WTC11 (cell line): Measurements from ENCODE around the gene ABHD18. TPM values are rescaled to one million over a fixed set of nuclear protein-coding genes. Genes with fewer than 3 reads are reported as not detected.

Source experiments
- ATF1 ChIP-seq: sonication (generic); formaldehyde crosslinking; IDR thresholded peaks from 2 replicates; pipeline ENCODE4 v1.8.1; 2023; ENCODE audit warnings: mild to moderate bottlenecking, moderate library complexity, missing genetic modification reagents
- IRF2 ChIP-seq: sonication (generic); formaldehyde crosslinking; IDR thresholded peaks from 2 replicates; pipeline ENCODE4 v1.8.0; 2022; ENCODE audit warnings: low read depth, missing genetic modification reagents, borderline replicate concordance
- MXD4 ChIP-seq: fragments of 250-450 bp; sonication (Bioruptor Pico); IDR thresholded peaks from 2 replicates; pipeline ENCODE4 v1.8.0; 2021; ENCODE audit warnings: mild to moderate bottlenecking, moderate library complexity, borderline replicate concordance
- NFATC4 ChIP-seq: fragments of 250-450 bp; sonication (Bioruptor Pico); IDR thresholded peaks from 2 replicates; pipeline ENCODE4 v1.9.0; 2021; ENCODE audit warnings: mild to moderate bottlenecking
- NFE2L1 ChIP-seq: sonication (generic); formaldehyde crosslinking; IDR thresholded peaks from 2 replicates; pipeline ENCODE4 v1.8.1; 2023; ENCODE audit warnings: missing genetic modification reagents
- SMAD3 ChIP-seq: sonication (generic); formaldehyde crosslinking; IDR thresholded peaks from 2 replicates; pipeline ENCODE4 v1.8.0; 2022; ENCODE audit warnings: missing genetic modification reagents, mild to moderate bottlenecking, borderline replicate concordance
- SP1 ChIP-seq: sonication (generic); formaldehyde crosslinking; conservative IDR thresholded peaks from 2 replicates; pipeline ENCODE4 v1.8.1; 2022; ENCODE audit warnings: missing genetic modification reagents
- TCF7 ChIP-seq: sonication (generic); formaldehyde crosslinking; IDR thresholded peaks from 2 replicates; pipeline ENCODE4 v1.8.0; 2022; ENCODE audit warnings: mild to moderate bottlenecking, low read depth, missing genetic modification reagents, moderate library complexity
- ZBTB21 ChIP-seq: sonication (generic); formaldehyde crosslinking; IDR thresholded peaks from 2 replicates; pipeline ENCODE4 v1.8.1; 2023; ENCODE audit warnings: mild to moderate bottlenecking, missing genetic modification reagents, borderline replicate concordance
- ZNF219 ChIP-seq: sonication (generic); formaldehyde crosslinking; IDR thresholded peaks from 2 replicates; pipeline ENCODE4 v1.8.0; 2023; ENCODE audit warnings: missing genetic modification reagents, mild to moderate bottlenecking, borderline replicate concordance
- ZNF232 ChIP-seq: sonication (generic); formaldehyde crosslinking; IDR thresholded peaks from 2 replicates; pipeline ENCODE4 v1.8.0; 2022; ENCODE audit warnings: mild to moderate bottlenecking, missing genetic modification reagents
- ZNF416 ChIP-seq: fragments of 250-450 bp; sonication (Bioruptor Pico); IDR thresholded peaks from 2 replicates; pipeline ENCODE4 v1.9.0; 2021; ENCODE audit warnings: mild to moderate bottlenecking, inconsistent platforms
- total RNA-seq: library from RNA; stranded (reverse); gene quantifications from 3 replicates; pipeline ENCODE4 v1.2.3, GENCODE V29; 2021
- TF ChIP-seq, protein P1 (sequence below): sonication (generic); formaldehyde crosslinking; IDR thresholded peaks from 2 replicates; pipeline ENCODE4 v1.8.0; 2023; ENCODE audit warnings: missing genetic modification reagents, mild to moderate bottlenecking, borderline replicate concordance
- TF ChIP-seq, protein P2 (sequence below): fragments of 250-450 bp; sonication (Bioruptor Pico); IDR thresholded peaks from 2 replicates; pipeline ENCODE4 v2.1.2; 2022; ENCODE audit warnings: mild to moderate bottlenecking, moderate library complexity
- TF ChIP-seq, protein P3 (sequence below): sonication (generic); formaldehyde crosslinking; IDR thresholded peaks from 2 replicates; pipeline ENCODE4 v1.8.1; 2022; ENCODE audit warnings: low read depth, mild to moderate bottlenecking, moderate library complexity, missing genetic modification reagents, borderline replicate concordance
- TF ChIP-seq, protein P4 (sequence below): fragments of 250-450 bp; sonication (Bioruptor Pico); IDR thresholded peaks from 2 replicates; pipeline ENCODE4 v1.9.0; 2021; ENCODE audit warnings: mild to moderate bottlenecking
- TF ChIP-seq, protein P5 (sequence below): sonication (generic); formaldehyde crosslinking; IDR thresholded peaks from 2 replicates; pipeline ENCODE4 v1.8.0; 2022; ENCODE audit warnings: mild to moderate bottlenecking, missing genetic modification reagents
- TF ChIP-seq, protein P6 (sequence below): sonication (generic); formaldehyde crosslinking; IDR thresholded peaks from 2 replicates; pipeline ENCODE4 v1.8.0; 2022; ENCODE audit warnings: missing genetic modification reagents
- TF ChIP-seq, protein P7 (sequence below): sonication (generic); formaldehyde crosslinking; IDR thresholded peaks from 2 replicates; pipeline ENCODE4 v1.8.0; 2022; ENCODE audit warnings: mild to moderate bottlenecking, missing genetic modification reagents
- TF ChIP-seq, protein P8 (sequence below): sonication (generic); formaldehyde crosslinking; conservative IDR thresholded peaks from 2 replicates; pipeline ENCODE4 v1.8.1; 2022; ENCODE audit warnings: mild to moderate bottlenecking, missing genetic modification reagents
- TF ChIP-seq, protein P9 (sequence below): sonication (generic); formaldehyde crosslinking; IDR thresholded peaks from 2 replicates; pipeline ENCODE4 v1.8.1; 2022; ENCODE audit warnings: low read depth, missing genetic modification reagents, borderline replicate concordance

The ABHD18 gene
- total RNA-seq, 1 experiment from 2014 or later: 15.9 TPM

DNA sequence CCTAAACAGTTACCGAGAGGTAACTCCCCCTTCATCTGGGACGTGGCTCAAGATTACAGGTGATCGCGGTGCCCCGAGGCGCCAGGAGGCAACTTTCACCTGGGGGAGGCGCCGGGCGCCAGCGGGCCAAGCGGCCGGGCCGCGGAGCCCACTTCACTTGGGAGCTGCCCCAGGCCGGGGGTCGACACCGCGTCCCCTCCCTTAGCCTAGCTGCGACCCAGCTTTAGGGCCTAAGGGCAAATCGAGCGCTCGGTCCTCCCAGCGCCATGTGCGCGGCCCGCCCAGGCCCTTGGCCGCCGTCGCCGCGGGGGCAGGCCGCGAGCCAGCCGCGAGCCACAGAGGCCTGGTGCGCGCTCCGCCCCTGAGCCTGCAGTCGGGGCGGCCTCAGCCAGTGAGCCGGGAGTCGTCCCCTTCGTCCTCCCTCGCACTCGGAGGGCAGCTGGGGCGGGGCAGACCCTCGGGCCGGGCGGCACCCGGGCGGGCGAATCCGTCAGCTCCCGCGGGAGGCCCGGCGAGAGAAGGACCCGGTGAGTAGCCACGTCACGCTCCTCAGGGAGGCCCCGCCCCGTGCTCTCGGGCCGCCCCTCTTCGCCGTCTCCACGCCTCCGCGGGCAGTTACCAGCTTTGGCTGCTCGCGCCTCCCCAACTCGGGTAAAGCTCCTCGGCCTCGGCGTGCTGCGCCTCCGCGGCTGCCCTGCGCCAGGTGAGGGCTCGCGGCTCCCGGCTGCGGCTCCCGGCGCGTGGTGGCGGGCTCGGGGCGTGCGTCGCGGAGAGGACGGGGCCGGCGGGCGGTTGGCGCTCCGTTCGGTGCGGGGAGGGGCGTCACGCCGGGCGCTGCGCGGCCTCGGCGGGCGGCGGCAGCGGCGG lies 95.7 kb downstream of the ABHD18 start, which contains the start of gene LARP1B (continued):
- TF ChIP-seq, protein P1, sequence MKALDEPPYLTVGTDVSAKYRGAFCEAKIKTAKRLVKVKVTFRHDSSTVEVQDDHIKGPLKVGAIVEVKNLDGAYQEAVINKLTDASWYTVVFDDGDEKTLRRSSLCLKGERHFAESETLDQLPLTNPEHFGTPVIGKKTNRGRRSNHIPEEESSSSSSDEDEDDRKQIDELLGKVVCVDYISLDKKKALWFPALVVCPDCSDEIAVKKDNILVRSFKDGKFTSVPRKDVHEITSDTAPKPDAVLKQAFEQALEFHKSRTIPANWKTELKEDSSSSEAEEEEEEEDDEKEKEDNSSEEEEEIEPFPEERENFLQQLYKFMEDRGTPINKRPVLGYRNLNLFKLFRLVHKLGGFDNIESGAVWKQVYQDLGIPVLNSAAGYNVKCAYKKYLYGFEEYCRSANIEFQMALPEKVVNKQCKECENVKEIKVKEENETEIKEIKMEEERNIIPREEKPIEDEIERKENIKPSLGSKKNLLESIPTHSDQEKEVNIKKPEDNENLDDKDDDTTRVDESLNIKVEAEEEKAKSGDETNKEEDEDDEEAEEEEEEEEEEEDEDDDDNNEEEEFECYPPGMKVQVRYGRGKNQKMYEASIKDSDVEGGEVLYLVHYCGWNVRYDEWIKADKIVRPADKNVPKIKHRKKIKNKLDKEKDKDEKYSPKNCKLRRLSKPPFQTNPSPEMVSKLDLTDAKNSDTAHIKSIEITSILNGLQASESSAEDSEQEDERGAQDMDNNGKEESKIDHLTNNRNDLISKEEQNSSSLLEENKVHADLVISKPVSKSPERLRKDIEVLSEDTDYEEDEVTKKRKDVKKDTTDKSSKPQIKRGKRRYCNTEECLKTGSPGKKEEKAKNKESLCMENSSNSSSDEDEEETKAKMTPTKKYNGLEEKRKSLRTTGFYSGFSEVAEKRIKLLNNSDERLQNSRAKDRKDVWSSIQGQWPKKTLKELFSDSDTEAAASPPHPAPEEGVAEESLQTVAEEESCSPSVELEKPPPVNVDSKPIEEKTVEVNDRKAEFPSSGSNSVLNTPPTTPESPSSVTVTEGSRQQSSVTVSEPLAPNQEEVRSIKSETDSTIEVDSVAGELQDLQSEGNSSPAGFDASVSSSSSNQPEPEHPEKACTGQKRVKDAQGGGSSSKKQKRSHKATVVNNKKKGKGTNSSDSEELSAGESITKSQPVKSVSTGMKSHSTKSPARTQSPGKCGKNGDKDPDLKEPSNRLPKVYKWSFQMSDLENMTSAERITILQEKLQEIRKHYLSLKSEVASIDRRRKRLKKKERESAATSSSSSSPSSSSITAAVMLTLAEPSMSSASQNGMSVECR: peak; percentile 13; the same call in 1 of the 2 replicates
- TF ChIP-seq ATF1: no peak
- TF ChIP-seq, protein P2, sequence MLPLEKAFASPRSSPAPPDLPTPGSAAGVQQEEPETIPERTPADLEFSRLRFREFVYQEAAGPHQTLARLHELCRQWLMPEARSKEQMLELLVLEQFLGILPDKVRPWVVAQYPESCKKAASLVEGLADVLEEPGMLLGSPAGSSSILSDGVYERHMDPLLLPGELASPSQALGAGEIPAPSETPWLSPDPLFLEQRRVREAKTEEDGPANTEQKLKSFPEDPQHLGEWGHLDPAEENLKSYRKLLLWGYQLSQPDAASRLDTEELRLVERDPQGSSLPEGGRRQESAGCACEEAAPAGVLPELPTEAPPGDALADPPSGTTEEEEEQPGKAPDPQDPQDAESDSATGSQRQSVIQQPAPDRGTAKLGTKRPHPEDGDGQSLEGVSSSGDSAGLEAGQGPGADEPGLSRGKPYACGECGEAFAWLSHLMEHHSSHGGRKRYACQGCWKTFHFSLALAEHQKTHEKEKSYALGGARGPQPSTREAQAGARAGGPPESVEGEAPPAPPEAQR (CRISPR knock-in tag): no peak
- TF ChIP-seq, protein P3, sequence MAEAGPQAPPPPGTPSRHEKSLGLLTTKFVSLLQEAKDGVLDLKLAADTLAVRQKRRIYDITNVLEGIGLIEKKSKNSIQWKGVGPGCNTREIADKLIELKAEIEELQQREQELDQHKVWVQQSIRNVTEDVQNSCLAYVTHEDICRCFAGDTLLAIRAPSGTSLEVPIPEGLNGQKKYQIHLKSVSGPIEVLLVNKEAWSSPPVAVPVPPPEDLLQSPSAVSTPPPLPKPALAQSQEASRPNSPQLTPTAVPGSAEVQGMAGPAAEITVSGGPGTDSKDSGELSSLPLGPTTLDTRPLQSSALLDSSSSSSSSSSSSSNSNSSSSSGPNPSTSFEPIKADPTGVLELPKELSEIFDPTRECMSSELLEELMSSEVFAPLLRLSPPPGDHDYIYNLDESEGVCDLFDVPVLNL: no peak
- TF ChIP-seq NFATC4: no peak
- TF ChIP-seq SP1: peak; percentile 44; the same call in 1 of the 2 replicates
- TF ChIP-seq, protein P4, sequence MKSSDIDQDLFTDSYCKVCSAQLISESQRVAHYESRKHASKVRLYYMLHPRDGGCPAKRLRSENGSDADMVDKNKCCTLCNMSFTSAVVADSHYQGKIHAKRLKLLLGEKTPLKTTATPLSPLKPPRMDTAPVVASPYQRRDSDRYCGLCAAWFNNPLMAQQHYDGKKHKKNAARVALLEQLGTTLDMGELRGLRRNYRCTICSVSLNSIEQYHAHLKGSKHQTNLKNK (CRISPR knock-in tag): no peak
- no peak for TF ChIP-seq SMAD3 (CRISPR knock-in tag)
- TF ChIP-seq, protein P5, sequence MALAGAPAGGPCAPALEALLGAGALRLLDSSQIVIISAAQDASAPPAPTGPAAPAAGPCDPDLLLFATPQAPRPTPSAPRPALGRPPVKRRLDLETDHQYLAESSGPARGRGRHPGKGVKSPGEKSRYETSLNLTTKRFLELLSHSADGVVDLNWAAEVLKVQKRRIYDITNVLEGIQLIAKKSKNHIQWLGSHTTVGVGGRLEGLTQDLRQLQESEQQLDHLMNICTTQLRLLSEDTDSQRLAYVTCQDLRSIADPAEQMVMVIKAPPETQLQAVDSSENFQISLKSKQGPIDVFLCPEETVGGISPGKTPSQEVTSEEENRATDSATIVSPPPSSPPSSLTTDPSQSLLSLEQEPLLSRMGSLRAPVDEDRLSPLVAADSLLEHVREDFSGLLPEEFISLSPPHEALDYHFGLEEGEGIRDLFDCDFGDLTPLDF (CRISPR knock-in tag): peak; percentile 27; the same call in 1 of the 2 replicates
- TF ChIP-seq, protein P6, sequence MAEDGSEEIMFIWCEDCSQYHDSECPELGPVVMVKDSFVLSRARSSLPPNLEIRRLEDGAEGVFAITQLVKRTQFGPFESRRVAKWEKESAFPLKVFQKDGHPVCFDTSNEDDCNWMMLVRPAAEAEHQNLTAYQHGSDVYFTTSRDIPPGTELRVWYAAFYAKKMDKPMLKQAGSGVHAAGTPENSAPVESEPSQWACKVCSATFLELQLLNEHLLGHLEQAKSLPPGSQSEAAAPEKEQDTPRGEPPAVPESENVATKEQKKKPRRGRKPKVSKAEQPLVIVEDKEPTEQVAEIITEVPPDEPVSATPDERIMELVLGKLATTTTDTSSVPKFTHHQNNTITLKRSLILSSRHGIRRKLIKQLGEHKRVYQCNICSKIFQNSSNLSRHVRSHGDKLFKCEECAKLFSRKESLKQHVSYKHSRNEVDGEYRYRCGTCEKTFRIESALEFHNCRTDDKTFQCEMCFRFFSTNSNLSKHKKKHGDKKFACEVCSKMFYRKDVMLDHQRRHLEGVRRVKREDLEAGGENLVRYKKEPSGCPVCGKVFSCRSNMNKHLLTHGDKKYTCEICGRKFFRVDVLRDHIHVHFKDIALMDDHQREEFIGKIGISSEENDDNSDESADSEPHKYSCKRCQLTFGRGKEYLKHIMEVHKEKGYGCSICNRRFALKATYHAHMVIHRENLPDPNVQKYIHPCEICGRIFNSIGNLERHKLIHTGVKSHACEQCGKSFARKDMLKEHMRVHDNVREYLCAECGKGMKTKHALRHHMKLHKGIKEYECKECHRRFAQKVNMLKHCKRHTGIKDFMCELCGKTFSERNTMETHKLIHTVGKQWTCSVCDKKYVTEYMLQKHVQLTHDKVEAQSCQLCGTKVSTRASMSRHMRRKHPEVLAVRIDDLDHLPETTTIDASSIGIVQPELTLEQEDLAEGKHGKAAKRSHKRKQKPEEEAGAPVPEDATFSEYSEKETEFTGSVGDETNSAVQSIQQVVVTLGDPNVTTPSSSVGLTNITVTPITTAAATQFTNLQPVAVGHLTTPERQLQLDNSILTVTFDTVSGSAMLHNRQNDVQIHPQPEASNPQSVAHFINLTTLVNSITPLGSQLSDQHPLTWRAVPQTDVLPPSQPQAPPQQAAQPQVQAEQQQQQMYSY (CRISPR knock-in tag): no peak
- TF ChIP-seq ZNF232 (CRISPR knock-in tag): no peak
- TF ChIP-seq, protein P7, sequence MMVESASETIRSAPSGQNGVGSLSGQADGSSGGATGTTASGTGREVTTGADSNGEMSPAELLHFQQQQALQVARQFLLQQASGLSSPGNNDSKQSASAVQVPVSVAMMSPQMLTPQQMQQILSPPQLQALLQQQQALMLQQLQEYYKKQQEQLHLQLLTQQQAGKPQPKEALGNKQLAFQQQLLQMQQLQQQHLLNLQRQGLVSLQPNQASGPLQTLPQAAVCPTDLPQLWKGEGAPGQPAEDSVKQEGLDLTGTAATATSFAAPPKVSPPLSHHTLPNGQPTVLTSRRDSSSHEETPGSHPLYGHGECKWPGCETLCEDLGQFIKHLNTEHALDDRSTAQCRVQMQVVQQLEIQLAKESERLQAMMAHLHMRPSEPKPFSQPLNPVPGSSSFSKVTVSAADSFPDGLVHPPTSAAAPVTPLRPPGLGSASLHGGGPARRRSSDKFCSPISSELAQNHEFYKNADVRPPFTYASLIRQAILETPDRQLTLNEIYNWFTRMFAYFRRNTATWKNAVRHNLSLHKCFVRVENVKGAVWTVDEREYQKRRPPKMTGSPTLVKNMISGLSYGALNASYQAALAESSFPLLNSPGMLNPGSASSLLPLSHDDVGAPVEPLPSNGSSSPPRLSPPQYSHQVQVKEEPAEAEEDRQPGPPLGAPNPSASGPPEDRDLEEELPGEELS: peak; percentile 54
- TF ChIP-seq MXD4 (CRISPR knock-in tag): no peak
- peak; percentile 83; the same call in 1 of the 2 replicates for TF ChIP-seq ZNF416 (CRISPR knock-in tag)
- TF ChIP-seq, protein P8, sequence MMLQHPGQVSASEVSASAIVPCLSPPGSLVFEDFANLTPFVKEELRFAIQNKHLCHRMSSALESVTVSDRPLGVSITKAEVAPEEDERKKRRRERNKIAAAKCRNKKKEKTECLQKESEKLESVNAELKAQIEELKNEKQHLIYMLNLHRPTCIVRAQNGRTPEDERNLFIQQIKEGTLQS (CRISPR knock-in tag): no peak
- 0 out of 2 replicates have a peak, but pooled peaks have one; percentile 76 for TF ChIP-seq ZBTB21 (CRISPR knock-in tag)
- no peak for TF ChIP-seq IRF2 (CRISPR knock-in tag)
- TF ChIP-seq NFE2L1 (CRISPR knock-in tag): no peak; the same call in 1 of the 2 replicates
- no peak; the same call in 1 of the 2 replicates for TF ChIP-seq ZNF219 (CRISPR knock-in tag)
- TF ChIP-seq, protein P9, sequence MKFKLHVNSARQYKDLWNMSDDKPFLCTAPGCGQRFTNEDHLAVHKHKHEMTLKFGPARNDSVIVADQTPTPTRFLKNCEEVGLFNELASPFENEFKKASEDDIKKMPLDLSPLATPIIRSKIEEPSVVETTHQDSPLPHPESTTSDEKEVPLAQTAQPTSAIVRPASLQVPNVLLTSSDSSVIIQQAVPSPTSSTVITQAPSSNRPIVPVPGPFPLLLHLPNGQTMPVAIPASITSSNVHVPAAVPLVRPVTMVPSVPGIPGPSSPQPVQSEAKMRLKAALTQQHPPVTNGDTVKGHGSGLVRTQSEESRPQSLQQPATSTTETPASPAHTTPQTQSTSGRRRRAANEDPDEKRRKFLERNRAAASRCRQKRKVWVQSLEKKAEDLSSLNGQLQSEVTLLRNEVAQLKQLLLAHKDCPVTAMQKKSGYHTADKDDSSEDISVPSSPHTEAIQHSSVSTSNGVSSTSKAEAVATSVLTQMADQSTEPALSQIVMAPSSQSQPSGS (CRISPR knock-in tag): no peak
- TF ChIP-seq TCF7 (CRISPR knock-in tag): no peak
